K562 (cell line): ENCODE results near the gene TNFRSF11A.

ENCODE experiments used
- LEF1 ChIP-seq: fragments of 450-650 bp; IDR thresholded peaks from 2 replicates; pipeline ENCODE4 v1.6.1; 2016; ENCODE audit warnings: mild to moderate bottlenecking
- POLR2A ChIP-seq: fragments of 450-650 bp; conservative IDR thresholded peaks from 2 replicates; pipeline ENCODE4 v1.6.1; 2016
- PTBP1 ChIP-seq: fragments of 200-400 bp; formaldehyde crosslinking; IDR thresholded peaks from 2 replicates; pipeline ENCODE4 v1.6.1; 2017; ENCODE audit warnings: low read depth, low read length
- RAD21 ChIP-seq, 2 experiments: fragments of 250-450 bp in 1 of 2; fragments of 450-650 bp in 1 of 2; sonication (Bioruptor Pico) in 1 of 2; formaldehyde crosslinking in 1 of 2; IDR thresholded peaks in 1 of 2; conservative IDR thresholded peaks in 1 of 2; 2 replicates each; pipeline versions ENCODE4 v1.4.0 to v1.8.0; 2020 to 2022; ENCODE audit warnings: mild to moderate bottlenecking in 2 of 2, moderate library complexity in 1 of 2
- TAF7 ChIP-seq: fragments of 450-650 bp; IDR thresholded peaks from 2 replicates; pipeline ENCODE4 v1.6.1; 2016; ENCODE audit warnings: missing genetic modification characterization, missing compliant biosample characterization
- ZNF449 ChIP-seq: fragments of 250-450 bp; sonication (Bioruptor Pico); IDR thresholded peaks from 2 replicates; pipeline ENCODE4 v1.8.0; 2022; ENCODE audit warnings: moderate library complexity, mild to moderate bottlenecking, inconsistent platforms
- ZNF639 ChIP-seq, 2 experiments: fragments of 200-800 bp in 1 of 2; sonication (Bioruptor generic) in 1 of 2; sonication (generic) in 1 of 2; formaldehyde crosslinking in 1 of 2; IDR thresholded peaks in 1 of 2; conservative IDR thresholded peaks in 1 of 2; 2 replicates each; pipeline versions ENCODE4 v1.5.0 to v1.6.1; 2016 to 2020; ENCODE audit warnings: missing compliant biosample characterization in 1 of 2, missing genetic modification characterization in 1 of 2, missing genetic modification reagents in 1 of 2

- TF ChIP-seq PTBP1 (no peak), ZNF449 (CRISPR knock-in tag) (no peak), ZNF639 (CRISPR knock-in tag; conservative IDR thresholded peaks at IDR 0.05 in 1 of 2, IDR thresholded peaks at IDR 0.05 in 1 of 2) (no peak), RAD21 (CRISPR knock-in tag; conservative IDR thresholded peaks at IDR 0.05 in 1 of 2, IDR thresholded peaks at IDR 0.05 in 1 of 2) (no peak), LEF1 (no peak), TAF7 (tag) (no peak), POLR2A (no peak)
These were observed 6.7 kb downstream of the TNFRSF11A start for GRCh38 chr18:62331581-62332356.
